ENCODE results near the gene VPS52.
"Not testable (repeated sequence)": the region's sequence is repeated elsewhere in the genome, so short reads cannot be mapped to it uniquely, and the experiment has no call there.

VPS52 gene

DNA sequence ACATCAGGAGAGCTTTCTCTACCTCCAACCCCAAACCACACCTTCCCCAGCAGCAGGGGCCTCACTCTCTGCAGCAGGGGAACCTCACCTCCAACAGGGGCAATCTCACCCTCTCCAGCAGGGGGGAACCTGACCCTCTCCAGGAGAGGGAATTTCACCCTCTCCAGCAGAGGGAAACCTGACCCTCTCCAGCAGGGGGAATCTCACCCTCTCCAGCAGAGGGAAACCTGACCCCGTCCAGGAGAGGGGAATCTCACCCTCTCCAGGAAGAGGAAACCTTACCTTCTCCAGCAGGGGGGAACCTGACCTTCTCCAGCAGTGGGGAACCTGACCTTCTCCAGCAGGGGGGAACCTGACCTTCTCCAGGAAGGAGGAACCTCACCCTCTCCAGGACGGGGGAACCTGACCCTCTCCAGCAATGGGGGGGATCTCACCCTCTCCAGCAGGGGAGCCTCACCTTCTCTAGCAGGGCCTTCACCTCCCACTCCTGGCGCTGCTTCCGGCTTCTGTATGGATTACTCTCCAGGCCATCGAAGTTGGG, 8.4 kb upstream of the VPS52 start:
- peak; percentile 14 for DNase-seq

DNA sequence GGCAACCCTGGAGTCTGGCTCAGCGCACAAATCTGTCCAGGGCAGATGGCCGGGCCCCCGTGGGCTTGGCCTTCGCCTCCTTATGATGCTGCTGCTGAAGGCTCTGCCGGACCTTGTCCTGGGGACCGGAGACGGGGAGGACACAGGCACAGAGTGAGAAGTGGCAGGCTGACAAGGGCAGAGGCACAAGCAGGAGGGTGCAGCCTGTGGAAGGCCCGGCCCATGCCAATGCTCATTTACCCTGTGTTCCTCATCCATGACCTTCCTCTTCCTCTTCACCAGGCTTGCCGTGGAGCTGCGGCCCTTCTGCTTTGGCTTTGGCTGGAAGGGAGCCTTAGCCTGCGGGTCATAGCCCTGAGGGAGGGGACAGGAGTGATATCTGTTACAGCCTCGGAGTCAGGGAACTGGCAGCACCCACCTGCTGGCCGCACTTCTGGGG, 7.6 kb upstream of the VPS52 start:
- DNase-seq = no peak

DNA sequence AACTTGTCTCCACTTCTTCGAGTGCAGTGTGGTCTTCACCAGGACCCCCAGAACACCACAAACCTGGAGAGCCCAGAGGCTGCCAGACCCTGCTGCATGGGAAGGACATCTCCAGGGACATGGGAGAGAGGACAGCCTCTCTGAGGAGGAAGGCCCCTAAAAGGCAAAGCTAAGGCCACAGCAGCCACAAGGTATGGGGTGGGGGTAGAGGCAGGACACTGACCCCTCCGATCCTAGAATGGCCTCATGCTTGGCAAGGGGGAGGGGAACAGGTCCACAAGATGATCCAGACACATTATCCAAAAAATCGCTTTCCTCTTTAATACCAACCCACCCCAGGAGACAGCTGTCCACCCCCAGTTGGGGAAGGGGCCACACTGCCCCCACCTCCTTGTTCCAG, 7.1 kb upstream of the VPS52 start:
- DNase-seq = no peak

DNA sequence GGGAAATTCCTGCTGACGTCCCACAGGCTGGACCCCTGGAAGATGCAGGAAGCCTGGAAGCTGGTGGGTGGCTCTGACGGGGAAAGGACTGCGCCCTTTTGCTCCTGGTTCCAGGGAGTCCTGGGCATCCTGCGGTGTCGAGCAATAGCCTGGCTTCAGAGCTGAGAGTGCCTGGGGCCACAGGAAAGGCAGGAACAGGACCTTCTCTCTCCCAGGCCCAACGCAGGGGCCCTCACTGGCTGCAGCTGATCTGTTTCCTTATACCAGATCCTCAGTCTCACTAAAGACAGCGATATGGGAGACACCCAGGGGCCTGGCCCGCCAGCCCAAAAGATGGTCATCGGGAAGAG, 6.7 kb upstream of the VPS52 start:
- DNase-seq = no peak

DNA sequence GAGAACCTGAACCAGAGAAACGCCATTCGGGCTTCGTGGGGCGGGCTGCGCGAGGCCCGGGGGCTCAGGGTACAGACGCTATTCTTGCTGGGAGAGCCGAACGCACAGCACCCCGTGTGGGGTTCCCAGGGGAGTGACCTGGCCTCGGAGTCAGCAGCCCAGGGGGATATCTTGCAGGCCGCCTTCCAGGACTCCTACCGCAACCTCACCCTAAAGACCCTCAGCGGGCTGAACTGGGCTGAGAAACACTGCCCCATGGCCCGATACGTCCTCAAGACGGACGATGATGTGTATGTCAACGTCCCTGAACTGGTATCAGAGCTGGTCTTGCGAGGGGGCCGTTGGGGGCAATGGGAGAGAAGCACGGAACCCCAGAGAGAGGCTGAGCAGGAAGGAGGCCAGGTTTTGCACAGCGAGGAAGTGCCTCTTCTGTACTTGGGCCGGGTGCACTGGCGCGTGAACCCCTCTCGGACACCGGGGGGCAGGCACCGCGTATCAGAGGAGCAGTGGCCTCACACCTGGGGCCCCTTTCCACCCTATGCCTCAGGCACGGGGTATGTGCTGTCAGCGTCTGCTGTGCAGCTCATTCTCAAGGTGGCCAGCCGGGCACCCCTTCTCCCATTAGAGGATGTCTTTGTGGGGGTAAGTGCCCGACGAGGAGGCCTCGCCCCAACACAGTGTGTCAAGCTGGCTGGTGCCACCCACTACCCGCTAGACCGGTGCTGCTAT, 6.2 kb upstream of the VPS52 start:
- DNase-seq = peak; percentile 16

DNA sequence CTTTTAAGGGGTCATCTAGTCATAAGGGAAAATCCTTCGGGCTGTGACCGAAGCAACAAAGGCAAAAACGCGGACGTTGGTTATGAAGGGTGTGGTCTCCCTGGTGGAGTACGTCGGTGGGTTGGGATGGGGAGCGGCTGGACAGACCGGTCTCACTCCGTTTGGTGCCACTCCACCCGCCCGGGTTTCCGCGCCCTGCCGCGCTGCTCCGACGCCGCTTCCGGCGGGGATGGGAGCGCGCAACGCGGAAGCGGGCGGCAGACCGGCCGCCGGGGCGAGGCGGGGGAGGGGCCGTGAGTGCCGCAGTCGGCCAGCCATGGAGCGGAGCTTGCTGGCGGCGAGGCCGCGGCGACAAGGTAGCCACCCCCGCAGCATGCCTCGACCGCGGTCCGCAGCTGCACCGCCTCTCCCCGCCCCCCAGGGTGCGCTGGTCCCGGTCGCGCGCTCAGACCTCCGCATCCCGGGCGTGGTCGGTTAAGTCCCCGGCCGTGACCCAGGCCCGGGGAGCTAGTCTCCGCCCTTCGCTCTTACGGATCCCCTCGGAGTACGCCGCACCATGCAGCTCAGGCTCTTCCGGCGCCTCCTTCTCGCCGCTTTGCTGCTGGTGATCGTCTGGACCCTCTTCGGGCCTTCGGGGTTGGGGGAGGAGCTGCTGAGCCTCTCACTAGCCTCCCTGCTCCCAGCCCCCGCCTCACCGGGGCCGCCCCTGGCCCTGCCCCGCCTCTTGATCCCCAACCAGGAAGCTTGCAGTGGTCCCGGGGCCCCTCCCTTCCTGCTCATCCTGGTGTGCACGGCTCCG, 5.4 kb upstream of the VPS52 start, which contains the start of gene B3GALT4:
Gene B3GALT4, plus strand, starts transcription at position 260 of the 799 bp plus-strand sequence. Its CDS starts 297 bp downstream, at position 557.
- peak; percentile 56 for DNase-seq

DNA sequence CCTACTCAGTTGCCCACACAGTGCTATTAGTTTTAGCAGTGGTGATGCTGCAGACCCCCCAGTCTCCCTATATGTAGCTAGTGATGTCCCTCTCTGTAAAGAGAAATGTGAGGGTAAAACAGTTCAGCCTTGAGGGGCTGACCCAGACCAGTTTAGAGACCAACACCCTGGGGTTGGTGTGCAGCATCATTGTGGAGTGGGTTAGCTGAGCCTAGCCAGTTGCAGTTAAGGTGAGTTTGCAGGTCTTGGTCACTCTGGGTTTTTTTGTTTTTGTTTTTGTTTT, 4.8 kb upstream of the VPS52 start:
- DNase-seq = no peak

DNA sequence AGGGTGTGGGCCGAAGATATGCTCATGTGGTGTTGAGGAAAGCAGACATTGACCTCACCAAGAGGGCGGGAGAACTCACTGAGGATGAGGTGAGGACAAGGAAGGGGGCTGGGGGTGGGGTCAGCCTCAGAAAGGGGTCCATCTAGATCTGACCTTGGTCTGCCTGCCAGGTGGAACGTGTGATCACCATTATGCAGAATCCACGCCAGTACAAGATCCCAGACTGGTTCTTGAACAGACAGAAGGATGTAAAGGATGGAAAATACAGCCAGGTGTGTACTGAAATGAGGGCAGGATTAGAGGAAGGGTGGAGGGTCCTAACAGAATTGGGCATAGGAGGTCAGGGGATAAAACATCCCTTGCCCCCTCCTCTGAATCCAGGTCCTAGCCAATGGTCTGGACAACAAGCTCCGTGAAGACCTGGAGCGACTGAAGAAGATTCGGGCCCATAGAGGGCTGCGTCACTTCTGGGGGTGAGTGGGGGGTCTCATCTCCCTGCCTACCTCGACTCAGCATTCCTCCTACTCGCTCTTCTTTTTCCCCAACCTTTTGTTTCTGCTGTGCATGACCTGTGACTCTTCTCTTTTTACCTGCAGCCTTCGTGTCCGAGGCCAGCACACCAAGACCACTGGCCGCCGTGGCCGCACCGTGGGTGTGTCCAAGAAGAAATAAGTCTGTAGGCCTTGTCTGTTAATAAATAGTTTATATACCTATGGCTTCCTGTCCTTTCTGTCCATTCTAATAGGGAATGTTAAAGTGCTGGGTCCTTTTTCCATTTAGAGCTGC, 4.3 kb upstream of the VPS52 start:
- not testable (repeated sequence) for DNase-seq

DNA sequence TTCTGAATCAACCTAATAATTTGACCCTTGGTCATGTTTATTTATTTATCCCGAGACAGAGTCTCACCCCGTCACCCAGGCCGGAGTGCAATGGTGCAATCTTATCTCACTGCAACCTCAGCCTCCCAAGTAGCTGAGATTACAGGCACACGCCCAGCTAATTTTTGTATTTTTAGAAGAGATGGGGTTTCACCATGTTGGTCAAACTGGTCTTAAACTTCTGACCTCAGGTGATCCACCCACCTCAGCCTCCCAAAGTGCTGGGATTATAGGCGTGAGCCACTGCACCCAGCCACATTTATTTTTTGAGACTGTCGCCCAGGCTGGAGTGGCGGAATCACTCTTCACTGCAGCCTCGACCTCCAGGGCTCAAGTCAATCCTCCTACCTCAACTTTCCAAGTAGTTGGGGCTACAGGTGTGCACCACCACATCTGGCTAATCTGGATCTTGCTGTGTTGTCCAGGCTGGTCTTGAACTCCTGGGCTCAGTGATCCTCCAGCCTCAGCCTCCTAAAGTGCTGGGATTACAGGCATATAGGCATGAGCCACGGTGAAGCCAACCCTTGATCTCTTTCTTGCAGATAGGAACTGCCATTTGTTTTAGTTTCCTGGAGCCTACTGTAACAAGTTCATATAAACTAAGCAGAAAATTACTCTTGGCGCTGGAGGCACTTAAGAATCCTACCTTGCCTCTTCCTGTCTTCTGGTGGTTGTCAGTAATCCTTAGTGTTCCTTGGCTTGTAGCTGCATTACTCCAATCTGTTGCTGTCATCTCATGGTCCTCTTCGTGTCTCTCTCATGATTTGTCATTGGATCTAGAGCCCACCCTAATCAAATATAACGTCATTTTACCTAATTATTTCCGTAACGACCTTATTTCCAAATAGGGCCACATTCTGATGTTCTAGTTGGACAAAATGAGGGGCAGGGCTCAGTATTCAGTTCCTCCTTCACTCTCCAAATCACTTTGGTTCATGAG, 2.5 kb upstream of the VPS52 start:
- no peak for DNase-seq

DNA sequence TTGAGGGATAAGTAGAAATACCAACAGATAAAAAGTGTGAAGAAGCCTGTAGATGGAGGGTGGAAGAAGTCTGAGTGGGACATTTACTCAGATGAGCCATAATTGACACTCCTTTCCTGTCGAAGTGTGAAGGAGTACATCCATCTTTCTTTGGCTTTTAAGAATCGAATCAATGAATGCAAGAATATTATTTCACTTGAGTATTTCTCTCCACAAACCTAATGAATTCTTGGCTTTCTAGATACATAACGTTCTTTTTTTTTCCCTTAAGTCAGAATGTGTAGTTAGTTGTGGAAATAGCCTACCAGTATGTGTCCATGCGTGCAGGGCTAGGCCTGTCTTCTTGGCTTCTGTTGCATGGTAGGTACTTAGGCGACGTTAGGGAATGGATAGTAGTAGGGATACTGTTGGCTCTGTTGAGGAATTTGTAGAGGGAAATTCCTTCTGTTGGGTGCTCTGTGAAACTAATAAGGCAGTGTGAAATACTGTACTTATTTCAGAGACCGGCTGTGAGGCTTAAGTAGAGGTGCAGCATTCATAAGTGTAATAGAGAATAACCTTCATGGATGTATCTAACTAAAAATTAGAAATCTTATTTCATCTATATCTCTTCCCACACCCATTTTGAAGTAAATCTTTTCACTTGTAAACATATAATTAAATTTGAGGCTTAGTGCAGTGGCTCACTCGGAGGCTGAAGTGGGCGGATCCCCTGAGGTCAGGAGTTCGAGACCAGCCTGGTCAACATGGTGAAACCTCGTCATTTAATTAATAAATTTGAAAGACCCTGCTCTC, 1.6 kb upstream of the VPS52 start:
- no peak for DNase-seq

DNA sequence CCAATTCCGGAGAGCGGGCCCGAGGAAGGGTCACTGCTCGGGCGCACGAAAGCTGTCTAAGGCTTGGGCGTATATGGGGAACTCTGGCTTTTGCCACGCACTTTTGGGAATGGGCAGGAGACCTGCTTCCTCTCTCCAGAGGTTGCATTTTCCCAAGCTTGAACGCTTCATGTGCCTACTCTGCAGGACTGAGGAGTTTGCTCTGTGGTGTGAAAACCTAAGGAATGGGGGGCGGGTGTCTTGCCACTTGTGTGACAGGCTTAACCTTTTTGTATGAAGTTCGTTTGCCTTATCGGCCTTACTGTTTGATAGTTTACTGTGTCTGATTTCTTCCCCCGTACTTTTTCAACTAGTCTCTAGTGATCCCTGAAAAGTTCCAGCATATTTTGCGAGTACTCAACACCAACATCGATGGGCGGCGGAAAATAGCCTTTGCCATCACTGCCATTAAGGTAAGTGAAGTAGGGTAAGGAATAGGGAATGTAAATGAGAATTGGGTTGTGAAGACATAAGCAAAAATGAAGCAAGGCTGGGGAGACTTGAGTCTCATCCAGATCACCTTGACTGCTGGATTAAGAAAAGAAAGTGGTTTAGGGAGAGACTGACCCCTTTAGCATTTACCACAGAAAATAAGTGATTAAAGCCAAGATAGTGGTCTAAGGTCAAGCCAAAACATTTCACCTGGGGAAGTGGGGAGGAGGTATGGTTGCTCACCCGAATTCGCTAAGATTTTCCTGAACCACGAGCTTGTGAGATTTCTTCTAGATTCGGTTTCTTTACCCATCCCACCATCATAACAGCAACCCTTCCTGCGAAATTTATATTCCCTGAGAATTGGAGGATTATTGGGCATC, 826 bp upstream of the VPS52 start:
- no peak for DNase-seq

DNA sequence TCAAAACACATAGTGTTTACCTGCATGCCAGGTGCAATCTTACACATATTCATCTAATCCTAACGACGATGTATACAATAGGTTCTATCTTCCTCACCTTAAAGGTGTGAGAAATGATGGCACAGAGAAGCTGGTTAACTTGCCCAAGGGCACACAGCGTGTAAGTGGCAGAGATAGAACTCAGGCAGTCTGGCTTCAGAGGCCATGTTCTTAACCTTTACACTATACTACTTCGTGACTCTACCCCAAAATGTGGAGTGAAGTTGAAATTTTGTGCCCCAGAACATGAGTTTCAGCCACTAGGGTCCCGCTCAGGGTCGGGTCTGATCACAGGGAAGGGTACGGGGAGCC, 584 bp downstream of the VPS52 start:
- DNase-seq = no peak

DNA sequence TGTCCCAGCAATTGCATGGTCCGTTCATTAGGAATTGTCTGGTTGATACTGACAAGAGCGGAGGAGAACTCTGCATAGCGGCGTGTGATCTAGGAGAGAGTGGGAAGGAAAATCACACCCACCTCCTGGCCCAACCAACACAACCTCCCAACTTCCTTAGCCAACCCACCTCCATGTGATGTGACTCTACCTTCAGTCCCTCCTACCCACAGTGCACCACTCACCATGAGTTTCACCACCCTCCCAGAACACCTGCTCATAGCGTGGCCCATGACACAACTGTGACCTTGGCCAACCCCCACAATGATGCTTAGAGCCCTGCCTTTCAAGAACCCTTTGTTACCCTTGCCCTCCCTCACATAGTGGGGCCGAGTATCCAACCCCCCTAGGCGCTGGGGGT, 7.7 kb downstream of the VPS52 start:
- DNase-seq = no peak

DNA sequence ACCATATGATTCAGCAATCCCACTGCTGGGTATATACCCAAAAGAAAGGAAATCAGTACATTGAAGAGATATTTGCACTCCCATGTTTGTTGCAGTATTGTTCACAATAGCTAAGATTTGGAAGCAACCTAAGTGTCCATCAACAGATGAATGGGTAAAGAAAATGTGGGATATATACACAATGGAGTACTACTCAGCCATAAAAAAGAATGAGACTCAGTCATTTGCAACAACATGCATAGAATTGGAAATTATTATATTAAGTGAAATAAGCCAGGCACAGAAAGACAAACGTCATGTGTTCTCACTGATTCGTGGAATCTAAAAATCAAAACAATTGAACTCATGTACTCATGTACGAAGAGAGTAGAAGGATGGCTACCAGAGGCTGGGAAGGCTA, 9.2 kb downstream of the VPS52 start:
- DNase-seq = not testable (repeated sequence)

DNA sequence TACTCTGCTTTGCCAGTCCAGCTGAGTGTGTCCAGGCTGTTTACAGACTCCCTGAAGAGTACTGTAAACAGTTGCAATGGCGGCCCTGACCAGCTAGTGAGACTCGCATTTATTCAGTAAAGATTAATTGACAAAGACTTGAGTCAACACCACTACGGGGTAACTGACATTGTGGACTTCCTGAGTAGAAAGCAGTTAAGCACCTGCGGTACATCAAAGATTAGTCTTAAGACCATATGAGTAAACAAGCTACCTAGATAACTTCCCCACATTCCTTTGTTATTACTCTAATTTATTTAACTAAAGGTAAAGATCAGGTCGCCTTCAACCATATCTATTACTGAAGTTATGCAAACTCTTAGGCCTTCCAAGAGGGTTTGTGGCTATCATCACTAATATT, 12.6 kb downstream of the VPS52 start:
- DNase-seq = no peak

DNA sequence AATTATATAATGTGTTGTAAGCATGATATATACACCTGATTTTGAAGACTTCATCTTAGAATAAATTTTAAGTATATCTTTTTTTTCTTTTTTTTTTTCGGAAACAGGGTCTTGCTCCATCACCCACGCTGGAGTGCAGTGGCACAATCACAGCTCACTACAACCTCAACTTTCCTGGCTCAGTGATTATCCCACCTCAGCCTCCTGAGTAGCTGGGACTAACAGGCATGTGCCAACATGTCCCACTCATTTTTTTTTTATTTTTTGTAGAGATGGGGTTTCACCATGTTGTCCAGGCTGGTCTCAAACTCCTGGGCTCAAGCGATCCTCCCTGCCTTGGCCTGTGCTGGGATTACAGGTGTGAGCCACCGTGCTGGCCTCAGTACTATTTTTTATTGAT, 17.1 kb downstream of the VPS52 start:
- DNase-seq = no peak

DNA sequence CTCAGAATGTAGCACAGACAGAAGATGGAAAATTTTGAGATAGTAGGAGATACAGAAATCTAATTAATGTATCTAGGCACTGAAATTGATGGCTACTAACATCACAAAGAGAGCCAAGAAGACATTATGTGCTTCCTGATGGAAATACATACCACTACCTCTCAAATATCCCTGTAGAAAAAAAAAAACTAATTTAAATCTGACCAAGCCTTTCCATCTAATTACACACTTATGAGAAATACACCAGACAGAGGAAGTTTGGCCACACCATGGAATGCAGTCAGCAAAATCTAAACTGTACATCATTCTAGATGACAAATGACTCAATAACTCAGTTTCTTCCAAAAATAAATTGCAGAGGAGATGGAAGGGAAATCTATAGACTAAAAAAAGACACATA, 18.9 kb downstream of the VPS52 start:
- DNase-seq = no peak

DNA sequence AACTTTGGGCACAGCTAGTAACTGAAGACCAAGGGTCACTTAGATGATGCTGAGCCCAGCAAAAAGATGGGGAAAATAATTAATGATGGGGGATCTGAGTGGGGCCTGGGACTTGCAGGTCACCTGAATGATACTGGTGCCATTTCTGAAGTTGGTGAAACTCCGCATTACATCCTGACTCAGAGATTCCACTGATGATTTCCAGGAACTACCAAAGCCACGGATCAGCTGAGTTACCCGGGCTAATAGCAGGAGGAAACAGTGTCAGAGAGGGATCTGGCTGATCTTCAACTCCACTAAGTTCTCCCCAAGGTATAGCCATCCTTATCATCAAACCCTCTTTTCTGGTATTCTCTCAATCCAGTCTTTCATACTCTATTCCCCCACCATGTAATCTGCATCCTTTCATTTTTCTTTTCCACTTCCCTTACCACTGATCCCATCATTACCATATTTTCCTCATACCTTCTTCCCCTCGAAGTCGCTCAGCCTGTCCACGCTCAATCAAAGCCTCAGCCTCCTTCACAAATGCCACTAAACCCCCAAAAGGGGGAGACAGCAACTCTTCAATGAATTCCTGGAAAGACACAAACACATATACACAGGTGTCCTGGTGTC, 20.2 kb downstream of the VPS52 start:
- no peak for DNase-seq

DNA sequence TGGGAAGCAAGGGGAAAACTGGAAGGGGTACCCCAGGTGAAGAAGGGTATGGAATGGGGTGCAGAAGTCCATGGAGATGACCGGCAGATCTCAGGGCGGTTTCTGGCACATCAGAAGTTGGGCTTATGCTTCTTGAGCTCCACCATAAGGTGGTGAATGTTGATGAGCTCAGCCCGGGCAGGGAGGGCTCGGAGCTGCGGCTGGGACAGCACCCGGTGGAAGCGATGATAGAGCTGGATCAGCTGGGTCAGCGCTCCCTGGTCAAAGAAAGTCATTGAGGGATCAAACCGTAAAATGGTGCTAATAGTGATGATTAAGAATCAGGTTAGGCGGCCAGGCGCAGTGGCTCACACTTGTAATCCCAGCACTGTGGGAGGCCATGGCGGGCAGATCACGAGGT, 20.9 kb downstream of the VPS52 start:
- DNase-seq = no peak
